ENCODE results near the gene C1orf21. TPM values are rescaled to one million over a fixed set of nuclear protein-coding genes. Genes with fewer than 3 reads are reported as not detected.

Gene C1orf21
- total and polyA plus RNA-seq, 2 donors (not counting 3 experiments of a cell fraction or from before 2014, with no cell fraction given), result 0.79 to 8.5 TPM

DNA sequence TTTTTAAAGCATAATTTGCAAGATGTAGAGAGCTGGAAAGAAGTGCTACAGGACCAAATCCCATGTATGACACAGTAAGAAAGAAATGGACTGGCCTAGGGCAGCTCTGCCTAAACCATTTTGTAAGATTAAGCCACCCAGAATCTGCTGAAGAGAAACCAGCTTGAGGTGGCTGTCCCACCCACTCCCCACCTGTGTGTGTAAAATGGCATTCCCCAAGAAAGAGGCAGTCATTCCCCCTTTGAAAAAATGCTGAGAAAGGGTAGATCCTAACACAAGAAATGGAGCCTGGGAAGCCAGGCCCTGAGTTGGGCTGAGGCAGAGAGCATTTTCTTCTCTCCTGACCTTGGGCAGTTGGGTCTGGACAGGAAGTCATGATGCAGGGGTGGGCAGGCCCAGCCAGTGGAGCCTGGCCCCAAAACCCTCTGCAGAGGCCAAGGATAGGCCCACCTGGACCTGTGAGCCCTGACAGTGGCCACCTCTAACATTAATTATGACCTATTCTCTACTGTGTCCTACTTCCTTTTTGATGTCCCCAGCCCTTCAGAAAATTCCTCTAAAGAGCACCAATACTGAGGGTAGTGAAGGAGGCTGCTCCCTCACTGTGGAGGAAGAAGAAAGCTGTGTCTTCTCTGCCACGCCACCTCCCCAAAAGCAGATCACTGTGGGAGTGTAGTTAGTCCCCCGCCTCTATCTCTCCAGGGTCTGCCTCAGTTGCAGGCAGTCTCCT is 273.8 kb downstream of the C1orf21 start:
- H3K27ac ChIP-seq (ENCODE audit: insufficient read depth, low read depth, low read length), result no peak overlapping the region
- no peaks in the 10 kb centered on the region for H3K4me1 ChIP-seq (ENCODE audit: control insufficient read depth, extremely low read depth, insufficient read depth, low read length)
- H3K79me2 ChIP-seq (ENCODE audit: control insufficient read depth, insufficient read depth, low read length), result no peaks in the 10 kb centered on the region
- H3K4me3 ChIP-seq (replicated peaks in 1 of 3; ENCODE audit: insufficient read depth in 1 of 3, low read depth in 1 of 3, low read length in 3 of 3), result no peak overlapping the region
- peaks cover 0 to 3% of the 10 kb centered on the region in 2 experiments for H3K27me3 ChIP-seq (ENCODE audit: control insufficient read depth in 2 of 2, insufficient read depth in 2 of 2, low read length in 2 of 2)
- dilution Hi-C loops (cut with MboI; ENCODE audit: extremely low pct_ligation_motif_present, low sequenced_read_pairs) (no loop called here), intact Hi-C loops (cut with micrococcal nuclease) (loop anchor here (5.0 to 10.0 kb wide), 4 partner anchors 98 to 1026 kb away; partner anchors contain the start of genes ARPC5 and C1orf21)
- H3K36me3 ChIP-seq (ENCODE audit: control insufficient read depth in 2 of 2, extremely low read depth in 1 of 2, insufficient read depth in 2 of 2, low read length in 2 of 2), result no peaks in the 10 kb centered on the region
- H3K9me3 ChIP-seq (replicated peaks; ENCODE audit: control insufficient read depth, insufficient read depth, low read length), result no peaks in the 10 kb centered on the region
- TF ChIP-seq, protein P1, sequence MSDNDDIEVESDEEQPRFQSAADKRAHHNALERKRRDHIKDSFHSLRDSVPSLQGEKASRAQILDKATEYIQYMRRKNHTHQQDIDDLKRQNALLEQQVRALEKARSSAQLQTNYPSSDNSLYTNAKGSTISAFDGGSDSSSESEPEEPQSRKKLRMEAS (IDR thresholded peaks at IDR 0.05; ENCODE audit: insufficient read depth, insufficient read length), result no peak
- TF ChIP-seq JUN (IDR thresholded peaks at IDR 0.05; ENCODE audit: borderline replicate concordance, insufficient read depth, insufficient read length, low read depth) (no peak), POLR2A (IDR thresholded peaks at IDR 0.05; ENCODE audit: low read depth, low read length) (no peak), MYC (IDR thresholded peaks at IDR 0.05; ENCODE audit: low read depth, low read length) (no peak), EZH2 (IDR thresholded peaks at IDR 0.05; ENCODE audit: borderline replicate concordance, low read depth, low read length, severe bottlenecking) (no peak), POLR2AphosphoS5 (IDR thresholded peaks at IDR 0.05; ENCODE audit: insufficient read depth, low read depth, low read length) (no peak), FOS (IDR thresholded peaks at IDR 0.05; ENCODE audit: borderline replicate concordance, insufficient read depth, low read length) (no peak), GATA2 (IDR thresholded peaks at IDR 0.05; ENCODE audit: insufficient read depth, insufficient read length, low read depth, low read length) (no peak)
- TF ChIP-seq, protein P2, sequence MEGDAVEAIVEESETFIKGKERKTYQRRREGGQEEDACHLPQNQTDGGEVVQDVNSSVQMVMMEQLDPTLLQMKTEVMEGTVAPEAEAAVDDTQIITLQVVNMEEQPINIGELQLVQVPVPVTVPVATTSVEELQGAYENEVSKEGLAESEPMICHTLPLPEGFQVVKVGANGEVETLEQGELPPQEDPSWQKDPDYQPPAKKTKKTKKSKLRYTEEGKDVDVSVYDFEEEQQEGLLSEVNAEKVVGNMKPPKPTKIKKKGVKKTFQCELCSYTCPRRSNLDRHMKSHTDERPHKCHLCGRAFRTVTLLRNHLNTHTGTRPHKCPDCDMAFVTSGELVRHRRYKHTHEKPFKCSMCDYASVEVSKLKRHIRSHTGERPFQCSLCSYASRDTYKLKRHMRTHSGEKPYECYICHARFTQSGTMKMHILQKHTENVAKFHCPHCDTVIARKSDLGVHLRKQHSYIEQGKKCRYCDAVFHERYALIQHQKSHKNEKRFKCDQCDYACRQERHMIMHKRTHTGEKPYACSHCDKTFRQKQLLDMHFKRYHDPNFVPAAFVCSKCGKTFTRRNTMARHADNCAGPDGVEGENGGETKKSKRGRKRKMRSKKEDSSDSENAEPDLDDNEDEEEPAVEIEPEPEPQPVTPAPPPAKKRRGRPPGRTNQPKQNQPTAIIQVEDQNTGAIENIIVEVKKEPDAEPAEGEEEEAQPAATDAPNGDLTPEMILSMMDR (IDR thresholded peaks at IDR 0.05; ENCODE audit: extremely low read depth in 1 of 2, insufficient read depth in 1 of 2, low read depth in 1 of 2, low read length in 2 of 2), result no peak
- no TSS peak for BruUV-seq (replicated peaks)
- POLR2A ChIA-PET, result no interaction called here
- no peak overlapping the region for H2AFZ ChIP-seq (ENCODE audit: low read depth, low read length)
- no peaks in the 10 kb centered on the region for H4K20me1 ChIP-seq (replicated peaks; ENCODE audit: control insufficient read depth, extremely low read depth, insufficient read depth, low read length)
- H3K4me2 ChIP-seq (ENCODE audit: insufficient read depth, low read length), result no peak overlapping the region
- no peak for FAIRE-seq
- CTCF ChIA-PET, result interaction anchor here (1.1 to 1.7 kb wide), 3 partner anchors 10 to 418 kb away, joined by 4 to 7 read pairs (median 4); no protein-coding TSS in a partner anchor
- no peak for DNase-seq (ENCODE audit: low read depth, low spot score)
- no peaks in the 10 kb centered on the region for H3K9me1 ChIP-seq (replicated peaks; ENCODE audit: control insufficient read depth, extremely low read depth, insufficient read depth, low read length)
- H3K9ac ChIP-seq (replicated peaks; ENCODE audit: extremely low read depth, insufficient read depth, low read length), result no peak overlapping the region
